Activated CD4-positive, alpha-beta T cell treated with anti-CD3 and anti-CD28 coated beads, Interleukin-2, amount 50 U/mL, for 4 hours (primary cell): ENCODE measurements around the gene FAM151A.
"Not testable (repeated sequence)": the region's sequence is repeated elsewhere in the genome, so short reads cannot be mapped to it uniquely, and the experiment has no call there.

ENCODE experiments used
- DNase-seq, 2 experiments: peaks; one replicate each; pipeline ENCODE4 v3.0.0-alpha.2; 2020

FAM151A gene

GRCh38 chr1:54636461-54637446 lies 13.4 kb upstream of the FAM151A start:
- DNase-seq = not testable (repeated sequence)

- DNase-seq = not testable (repeated sequence)
These were observed 12.5 kb upstream of the FAM151A start for GRCh38 chr1:54635804-54636203.

GRCh38 chr1:54627196-54627595 lies 3.9 kb upstream of the FAM151A start:
- DNase-seq = no peak

GRCh38 chr1:54624466-54625464 lies 1.4 kb upstream of the FAM151A start:
- DNase-seq = no peak

GRCh38 chr1:54619749-54620148 lies 3.6 kb downstream of the FAM151A start:
- no peak for DNase-seq

- DNase-seq = no peak
These were observed 7.6 kb downstream of the FAM151A start for GRCh38 chr1:54615531-54616279.

- no peak for DNase-seq
These were observed 8.8 kb downstream of the FAM151A start for GRCh38 chr1:54614563-54614962.

GRCh38 chr1:54614024-54614423 lies 9.3 kb downstream of the FAM151A start:
- DNase-seq = no peak

GRCh38 chr1:54611621-54612020 lies 11.7 kb downstream of the FAM151A start:
- DNase-seq = no peak

- no peak for DNase-seq
These were observed 12.4 kb downstream of the FAM151A start for GRCh38 chr1:54610601-54611580.

GRCh38 chr1:54610048-54610447 lies 13.3 kb downstream of the FAM151A start:
- DNase-seq = no peak

GRCh38 chr1:54609301-54609921 lies 13.9 kb downstream of the FAM151A start:
- no peak for DNase-seq

GRCh38 chr1:54608566-54609230 lies 14.6 kb downstream of the FAM151A start:
- no peak for DNase-seq

- no peak for DNase-seq
These were observed 15.3 kb downstream of the FAM151A start for GRCh38 chr1:54607821-54608565.

GRCh38 chr1:54606990-54607325 lies 16.4 kb downstream of the FAM151A start:
- DNase-seq = no peak

GRCh38 chr1:54606096-54606989 lies 17.0 kb downstream of the FAM151A start:
- no peak for DNase-seq

GRCh38 chr1:54604572-54605370 lies 18.6 kb downstream of the FAM151A start:
- no peak for DNase-seq

- no peak for DNase-seq
These were observed 19.3 kb downstream of the FAM151A start for GRCh38 chr1:54604051-54604450.
